Spleen (tissue), 7 donors: ENCODE results near the gene C20orf96.

ENCODE experiments used
- POLR2A ChIP-seq, 3 donors: fragments of 450-650 bp; IDR thresholded peaks; one replicate each; pipeline ENCODE4 v1.5.1; 2017; ENCODE audit warnings: antibody characterized with exemption in 3 of 3, mild to moderate bottlenecking in 1 of 3
- TF ChIP-seq, protein P1 (sequence below), 11 experiments: fragments of 200-600 bp in 7 of 11; fragments of 450-650 bp in 4 of 11; sonication (generic) in 4 of 11; IDR thresholded peaks in 8 of 11; conservative IDR thresholded peaks in 3 of 11; 1 replicate in 7 of 11; 2 replicates in 4 of 11; pipeline versions ENCODE4 v1.4.0 to v1.8.0; 2016 to 2021; ENCODE audit warnings: antibody characterized with exemption in 11 of 11, inconsistent platforms in 4 of 11, mild to moderate bottlenecking in 1 of 11
- donor health status: DM: no; HTN: no; CAD: no; lungs with moderate emphysema.
- donor health status: DM: no; HTN: no; CAD: no.
- donor health status: DM: no; HTN: no; CAD: no.

DNA sequence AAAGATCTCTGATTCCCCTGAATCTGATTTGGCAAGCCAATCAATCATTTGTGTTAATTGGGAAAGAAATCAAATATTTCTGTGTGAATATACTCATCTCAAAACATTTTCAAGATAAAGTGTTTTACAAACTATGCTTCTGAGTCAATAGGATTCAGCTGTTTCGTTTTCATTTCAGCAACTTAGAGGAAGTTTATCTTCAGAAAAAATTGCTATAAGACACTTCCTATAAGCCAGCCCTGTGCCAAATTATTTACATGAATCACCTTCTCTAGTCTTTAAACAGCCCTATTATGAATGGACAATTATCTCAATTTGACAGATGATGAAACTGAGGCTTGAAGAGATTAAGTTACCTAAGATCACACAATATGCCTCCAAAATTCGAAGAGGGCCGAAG is 52.6 kb downstream of the C20orf96 start:
- TF ChIP-seq, protein P1, sequence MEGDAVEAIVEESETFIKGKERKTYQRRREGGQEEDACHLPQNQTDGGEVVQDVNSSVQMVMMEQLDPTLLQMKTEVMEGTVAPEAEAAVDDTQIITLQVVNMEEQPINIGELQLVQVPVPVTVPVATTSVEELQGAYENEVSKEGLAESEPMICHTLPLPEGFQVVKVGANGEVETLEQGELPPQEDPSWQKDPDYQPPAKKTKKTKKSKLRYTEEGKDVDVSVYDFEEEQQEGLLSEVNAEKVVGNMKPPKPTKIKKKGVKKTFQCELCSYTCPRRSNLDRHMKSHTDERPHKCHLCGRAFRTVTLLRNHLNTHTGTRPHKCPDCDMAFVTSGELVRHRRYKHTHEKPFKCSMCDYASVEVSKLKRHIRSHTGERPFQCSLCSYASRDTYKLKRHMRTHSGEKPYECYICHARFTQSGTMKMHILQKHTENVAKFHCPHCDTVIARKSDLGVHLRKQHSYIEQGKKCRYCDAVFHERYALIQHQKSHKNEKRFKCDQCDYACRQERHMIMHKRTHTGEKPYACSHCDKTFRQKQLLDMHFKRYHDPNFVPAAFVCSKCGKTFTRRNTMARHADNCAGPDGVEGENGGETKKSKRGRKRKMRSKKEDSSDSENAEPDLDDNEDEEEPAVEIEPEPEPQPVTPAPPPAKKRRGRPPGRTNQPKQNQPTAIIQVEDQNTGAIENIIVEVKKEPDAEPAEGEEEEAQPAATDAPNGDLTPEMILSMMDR (IDR thresholded peaks at IDR 0.05 in 8 of 11, conservative IDR thresholded peaks at IDR 0.05 in 3 of 11), result no peak
- no peak for TF ChIP-seq POLR2A (IDR thresholded peaks at IDR 0.05)
